Adrenal gland (tissue), 12 donors: ENCODE measurements around the gene MINDY3. TPM values are rescaled to one million over a fixed set of nuclear protein-coding genes. Genes with fewer than 3 reads are reported as not detected.

Experiments
- DNase-seq, 7 donors: peaks; one replicate each; pipeline ENCODE4 v3.0.0-alpha.2; 2019 to 2020
- H3K27ac ChIP-seq, 5 donors: fragments of 200-600 bp; sonication (generic) in 4 of 5; 1 replicate in 3 of 5; 2 replicates in 2 of 5; pipeline versions ENCODE4 v1.5.1 to v1.8.0; 2016 to 2020; ENCODE audit warnings: mild to moderate bottlenecking in 1 of 5
- H3K27me3 ChIP-seq: fragments of 200-600 bp; 2 replicates; pipeline ENCODE4 v1.8.0; 2021
- H3K36me3 ChIP-seq, 2 donors: fragments of 200-600 bp; replicated peaks in 1 of 2; 1 replicate in 1 of 2; 2 replicates in 1 of 2; pipeline versions ENCODE4 v1.5.1 to v1.8.0; 2018 to 2022
- H3K4me1 ChIP-seq, 2 donors: fragments of 200-600 bp; replicated peaks in 1 of 2; 1 replicate in 1 of 2; 2 replicates in 1 of 2; pipeline versions ENCODE4 v1.5.1 to v1.8.0; 2018 to 2021
- H3K4me3 ChIP-seq, 4 donors: fragments of 200-600 bp; sonication (generic) in 3 of 4; one replicate each; pipeline ENCODE4 v1.5.1; 2016 to 2018
- H3K9me3 ChIP-seq, 3 donors: fragments of 200-600 bp; sonication (generic) in 1 of 3; replicated peaks in 1 of 3; 1 replicate in 2 of 3; 2 replicates in 1 of 3; pipeline versions ENCODE4 v1.5.1 to v1.8.0; 2016 to 2021
- CTCF ChIP-seq, 6 experiments: fragments of 450-650 bp in 4 of 6; fragments of 200-600 bp in 2 of 6; sonication (generic) in 1 of 6; IDR thresholded peaks; 1 replicate in 5 of 6; 2 replicates in 1 of 6; pipeline versions ENCODE4 v1.5.1 to v1.8.0; 2016 to 2021; ENCODE audit warnings: antibody characterized with exemption in 6 of 6, mild to moderate bottlenecking in 2 of 6, moderate library complexity in 1 of 6
- POLR2A ChIP-seq, 2 donors: fragments of 450-650 bp; IDR thresholded peaks; one replicate each; pipeline ENCODE4 v1.6.1; 2017; ENCODE audit warnings: antibody characterized with exemption in 2 of 2, mild to moderate bottlenecking in 2 of 2, moderate library complexity in 1 of 2
- WGBS, 4 donors: extraction: QIAGEN DNeasy Blood & Tissue Kit in 2 of 4; methylation state at CpG; one replicate each; pipeline versions ENCODE4 v1.1.5 to v1.1.7; 2013 to 2017; 5-methylcytosine and 5-hydroxymethylcytosine counted together
- intact Hi-C, 2 donors: fragments of 100-400 bp; cut with DNase I; formaldehyde crosslinking; loops; one replicate each; pipeline versions ENCODE4 v1.14.1 to v1.15.0; 2022 to 2023
- polyA plus RNA-seq, 3 donors: library from polyadenylated mRNA; stranded (reverse); fragments of 200-250 nt in 2 of 3; fragments of 350-450 nt in 1 of 3; fragmentation: Illumina TruSeq in 1 of 3; extraction: RNeasy Lipid Tissue Mini Kit (QIAGEN cat#74804) in 1 of 3; gene quantifications; one replicate each; pipeline ENCODE4 v1.2.3, GENCODE V29; 2013 to 2014
- total RNA-seq, 9 donors: library from RNA; depleted of rRNA in 4 of 9; stranded (reverse); fragments of >200 nt in 4 of 9; fragments of 120-200 nt in 1 of 9; fragmentation: NEBNext Ultra II Directional in 1 of 9; extraction: Animal tissue kit (Norgen Biotek cat#: 25700) in 1 of 9; gene quantifications; one replicate each; pipeline versions ENCODE4 v1.1.0 to v1.2.4, GENCODE V29; 2013 to 2023
- donor health status: healthy with polysubstance abuse.
- donor health status: Bipolar disorder and iron deficiency.
- donor health status: DM: yes; HTN: yes; CAD: no.
- donor health status: DM: no; HTN: no; CAD: no.
- donor health status: DM: no; HTN: no; CAD: no.
- donor health status: DM: yes; HTN: yes; CAD: no.

Gene MINDY3
- total and polyA plus RNA-seq, 12 donors = 16.7 to 40.3 (median 32.2) TPM

DNA sequence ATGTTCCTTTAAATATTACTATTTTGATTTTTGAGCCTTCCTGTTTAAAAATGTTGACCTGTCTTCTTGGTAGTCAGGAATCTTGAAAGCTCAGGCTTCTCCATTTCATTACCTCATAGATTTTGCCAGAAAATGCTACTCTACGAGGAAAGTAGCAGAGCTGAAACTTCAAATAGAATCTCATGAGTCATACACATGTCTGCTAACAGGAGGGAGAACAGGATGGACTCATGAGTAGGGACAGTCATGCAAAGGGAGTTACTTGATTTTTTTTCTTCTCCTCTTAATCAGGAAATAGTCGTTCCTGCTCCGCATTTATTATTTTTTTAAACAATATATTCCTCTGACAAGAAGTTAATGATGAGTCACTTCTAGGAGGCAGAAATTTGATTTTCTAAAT is 37.0 kb upstream of the MINDY3 start:
- no peak for DNase-seq
- Histone ChIP-seq H3K27ac (no peak overlapping the region), H3K4me3 (no peak overlapping the region), H3K4me1 (no peaks in the 10 kb centered on the region), H3K9me3 (no peaks in the 10 kb centered on the region), H3K27me3 (peaks cover 18% of the 10 kb centered on the region), H3K36me3 (no peaks in the 10 kb centered on the region)
- TF ChIP-seq POLR2A (IDR thresholded peaks at IDR 0.05) (no peak), CTCF (IDR thresholded peaks at IDR 0.05) (no peak)
- intact Hi-C loops = no loop called here
- 38 to 60% (median 42%) methylated on average over 3 of the region's 3 CpGs for WGBS, 4 donors

- WGBS, 4 donors = 76 to 88% (median 84%) methylated on average over 4 of the region's 4 CpGs
- TF ChIP-seq POLR2A (IDR thresholded peaks at IDR 0.05) (no peak), CTCF (IDR thresholded peaks at IDR 0.05) (no peak)
- intact Hi-C loops = no loop called here
These were observed 36.3 kb upstream of the MINDY3 start for GRCh38 chr10:15896654-15897053.

DNA sequence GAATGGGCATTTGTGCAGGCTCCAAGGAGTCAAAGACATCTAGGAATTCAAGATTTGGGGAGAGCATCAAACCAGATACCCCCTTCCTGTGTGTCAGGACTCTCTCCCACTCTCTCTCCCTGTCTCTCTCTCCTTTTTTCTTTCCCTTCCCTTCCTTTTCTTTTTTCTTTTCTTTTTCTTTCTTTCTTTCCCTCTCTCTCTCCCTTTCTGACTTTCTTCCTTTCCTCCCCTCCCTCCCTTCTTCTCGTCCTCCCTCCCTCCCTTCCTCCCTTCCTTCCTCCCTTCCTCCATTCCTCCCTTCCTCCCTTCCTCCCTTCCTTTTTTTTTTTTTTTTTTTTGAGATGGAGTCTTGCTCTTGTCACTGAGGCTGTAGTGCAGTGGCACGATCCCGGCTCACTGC is 24.1 kb upstream of the MINDY3 start:
- no peak overlapping the region for H3K27ac ChIP-seq
- peaks cover 7% of the 10 kb centered on the region for H3K27me3 ChIP-seq
- intact Hi-C loops = no loop called here
- no peak overlapping the region for H3K4me3 ChIP-seq
- 83 to 96% (median 85%) methylated on average over 3 of the region's 3 CpGs for WGBS, 4 donors
- no peaks in the 10 kb centered on the region for H3K36me3 ChIP-seq
- no peak for DNase-seq
- H3K9me3 ChIP-seq = no peaks in the 10 kb centered on the region
- TF ChIP-seq CTCF (IDR thresholded peaks at IDR 0.05) (no peak), POLR2A (IDR thresholded peaks at IDR 0.05) (no peak)
- H3K4me1 ChIP-seq = no peaks in the 10 kb centered on the region

More at GRCh38 chr10:15896654-15897053, 36.3 kb upstream of the MINDY3 start:
- Histone ChIP-seq H3K36me3 (no peaks in the 10 kb centered on the region), H3K4me1 (no peaks in the 10 kb centered on the region), H3K27ac (no peak overlapping the region), H3K4me3 (no peak overlapping the region), H3K27me3 (peaks cover 16% of the 10 kb centered on the region), H3K9me3 (no peaks in the 10 kb centered on the region)
- no peak for DNase-seq

- no peak for DNase-seq
- peaks cover 7% of the 10 kb centered on the region for H3K27me3 ChIP-seq
- WGBS, 4 donors = 58 to 72% (median 66%) methylated on average over 1 of the region's 1 CpG
- no peaks in the 10 kb centered on the region for H3K4me1 ChIP-seq
- no peaks in the 10 kb centered on the region for H3K36me3 ChIP-seq
- H3K4me3 ChIP-seq = no peak overlapping the region
- intact Hi-C loops = no loop called here
- H3K9me3 ChIP-seq = no peaks in the 10 kb centered on the region
- TF ChIP-seq POLR2A (IDR thresholded peaks at IDR 0.05) = no peak
- no peak for TF ChIP-seq CTCF (IDR thresholded peaks at IDR 0.05)
- no peak overlapping the region for H3K27ac ChIP-seq
These were observed 21.2 kb upstream of the MINDY3 start for GRCh38 chr10:15881542-15881941.
